Sigmoid colon (tissue), 7 donors: ENCODE results near the gene CTNS. TPM values are rescaled to one million over a fixed set of nuclear protein-coding genes. Genes with fewer than 3 reads are reported as not detected.

Experiments used
- DNase-seq: peaks from one replicate; pipeline ENCODE4 v3.0.0-alpha.2; 2019
- H3K27ac ChIP-seq, 4 donors: fragments of 200-600 bp; sonication (generic); one replicate each; pipeline ENCODE4 v1.5.1; 2016 to 2019; ENCODE audit warnings: mild to moderate bottlenecking in 1 of 4
- H3K27me3 ChIP-seq, 3 donors: fragments of 200-600 bp; sonication (generic); one replicate each; pipeline ENCODE4 v1.5.1; 2019; ENCODE audit warnings: mild to moderate bottlenecking in 1 of 3
- H3K36me3 ChIP-seq, 4 donors: fragments of 200-600 bp; sonication (generic); one replicate each; pipeline ENCODE4 v1.5.1; 2016 to 2019
- H3K4me1 ChIP-seq, 4 donors: fragments of 200-600 bp; sonication (generic); one replicate each; pipeline ENCODE4 v1.5.1; 2017 to 2019
- H3K4me3 ChIP-seq, 4 donors: fragments of 200-600 bp; sonication (generic); one replicate each; pipeline ENCODE4 v1.5.1; 2017 to 2019; ENCODE audit warnings: mild to moderate bottlenecking in 2 of 4, moderate library complexity in 1 of 4
- H3K9me3 ChIP-seq, 4 donors: fragments of 200-600 bp in 3 of 4; sonication (generic) in 3 of 4; one replicate each; pipeline versions ENCODE4 v1.5.1 to v1.6.1; 2013 to 2019
- CTCF ChIP-seq, 4 experiments: fragments of 450-650 bp in 3 of 4; fragments of 200-600 bp in 1 of 4; IDR thresholded peaks; one replicate each; pipeline ENCODE4 v1.5.1; 2016 to 2019; ENCODE audit warnings: antibody characterized with exemption in 4 of 4, mild to moderate bottlenecking in 3 of 4, moderate library complexity in 2 of 4
- EP300 ChIP-seq, 4 donors: sonication (generic); formaldehyde crosslinking; IDR thresholded peaks; one replicate each; pipeline ENCODE4 v1.6.1; 2017; ENCODE audit warnings: antibody characterized with exemption in 4 of 4
- POLR2A ChIP-seq, 2 donors: fragments of 450-650 bp; IDR thresholded peaks; one replicate each; pipeline ENCODE4 v1.6.1; 2016; ENCODE audit warnings: antibody characterized with exemption in 2 of 2, mild to moderate bottlenecking in 2 of 2, moderate library complexity in 2 of 2
- POLR2AphosphoS5 ChIP-seq, 4 donors: sonication (generic); formaldehyde crosslinking; IDR thresholded peaks; one replicate each; pipeline ENCODE4 v1.6.1; 2017; ENCODE audit warnings: antibody characterized with exemption in 4 of 4
- WGBS, 2 donors: extraction: QIAGEN DNeasy Blood & Tissue Kit; methylation state at CpG; one replicate each; pipeline ENCODE4 v1.1.7; 2013; 5-methylcytosine and 5-hydroxymethylcytosine counted together
- intact Hi-C: fragments of 100-400 bp; cut with DNase I; formaldehyde crosslinking; loops from one replicate; pipeline ENCODE4 v1.15.1; 2023
- polyA plus RNA-seq, 3 donors: library from polyadenylated mRNA; stranded (reverse); fragments of 200-250 nt; gene quantifications; one replicate each; pipeline ENCODE4 v1.2.3, GENCODE V29; 2013
- total RNA-seq, 4 donors: library from RNA; depleted of rRNA; stranded (reverse); fragments of >200 nt; gene quantifications; one replicate each; pipeline ENCODE4 v1.1.0, GENCODE V29; 2016
- donor health status: healthy with polysubstance abuse.
- donor health status: Bipolar disorder and iron deficiency.
- donor health status: healthy.

CTNS gene
- total and polyA plus RNA-seq, 7 donors, result 1.8 to 26.0 (median 13.3) TPM

GRCh38 chr17:3688027-3688553 is 51.5 kb downstream of the CTNS start:
- WGBS, 2 donors, result 43 to 58% methylated on average over 19 of the region's 19 CpGs
- H3K4me3 ChIP-seq, result no peak overlapping the region
- peaks cover 11 to 65% (median 55%) of the 10 kb centered on the region in 3 donors for H3K27me3 ChIP-seq

GRCh38 chr17:3688852-3689261 is 52.3 kb downstream of the CTNS start:
- no peak overlapping the region for H3K4me3 ChIP-seq
- H3K27ac ChIP-seq, result no peak overlapping the region
- H3K9me3 ChIP-seq, result no peaks in the 10 kb centered on the region
- no peak for DNase-seq
- intact Hi-C loops, result no loop called here
- 77 to 81% methylated on average over 14 of the region's 14 CpGs for WGBS, 2 donors
- TF ChIP-seq POLR2AphosphoS5 (IDR thresholded peaks at IDR 0.05) (no peak), POLR2A (IDR thresholded peaks at IDR 0.05) (no peak), EP300 (IDR thresholded peaks at IDR 0.05) (no peak), CTCF (IDR thresholded peaks at IDR 0.05) (no peak)
- H3K4me1 ChIP-seq, result no peaks in the 10 kb centered on the region
- no peaks in the 10 kb centered on the region for H3K36me3 ChIP-seq
- H3K27me3 ChIP-seq, result peaks cover 11 to 65% (median 59%) of the 10 kb centered on the region in 3 donors

More at GRCh38 chr17:3688027-3688553, 51.5 kb downstream of the CTNS start:
- Histone ChIP-seq H3K9me3 (no peaks in the 10 kb centered on the region), H3K36me3 (no peaks in the 10 kb centered on the region), H3K4me1 (no peaks in the 10 kb centered on the region), H3K27ac (no peak overlapping the region)
- intact Hi-C loops, result no loop called here
- no peak for TF ChIP-seq EP300 (IDR thresholded peaks at IDR 0.05)
- no peak for TF ChIP-seq POLR2AphosphoS5 (IDR thresholded peaks at IDR 0.05)
- TF ChIP-seq POLR2A (IDR thresholded peaks at IDR 0.05), result no peak
- TF ChIP-seq CTCF (IDR thresholded peaks at IDR 0.05), result no peak
- DNase-seq, result no peak

- H3K27me3 ChIP-seq, result peaks cover 8 to 65% (median 53%) of the 10 kb centered on the region in 3 donors
- intact Hi-C loops, result no loop called here
- no peak for DNase-seq
These were observed 52.9 kb downstream of the CTNS start for GRCh38 chr17:3689262-3690093.

GRCh38 chr17:3690094-3690715 is 53.6 kb downstream of the CTNS start:
- intact Hi-C loops, result no loop called here
- no peak for DNase-seq
- no peaks in the 10 kb centered on the region for H3K36me3 ChIP-seq
- peaks cover 0 to 4% (median 2%) of the 10 kb centered on the region in 4 donors for H3K4me1 ChIP-seq
- 76 to 82% methylated on average over 22 of the region's 22 CpGs for WGBS, 2 donors
- peaks cover 8 to 65% (median 56%) of the 10 kb centered on the region in 3 donors for H3K27me3 ChIP-seq
- no peak overlapping the region for H3K4me3 ChIP-seq
- no peak overlapping the region for H3K27ac ChIP-seq
- TF ChIP-seq POLR2AphosphoS5 (IDR thresholded peaks at IDR 0.05) (no peak), EP300 (IDR thresholded peaks at IDR 0.05) (no peak), POLR2A (IDR thresholded peaks at IDR 0.05) (no peak), CTCF (IDR thresholded peaks at IDR 0.05) (no peak)
- no peaks in the 10 kb centered on the region for H3K9me3 ChIP-seq

More at GRCh38 chr17:3689262-3690093, 52.9 kb downstream of the CTNS start:
- Histone ChIP-seq H3K9me3 (no peaks in the 10 kb centered on the region), H3K27ac (no peak overlapping the region), H3K4me1 (no peaks in the 10 kb centered on the region), H3K4me3 (no peak overlapping the region), H3K36me3 (no peaks in the 10 kb centered on the region)
- TF ChIP-seq EP300 (IDR thresholded peaks at IDR 0.05) (no peak), POLR2AphosphoS5 (IDR thresholded peaks at IDR 0.05) (no peak), CTCF (IDR thresholded peaks at IDR 0.05) (no peak), POLR2A (IDR thresholded peaks at IDR 0.05) (no peak)
- 79 to 87% methylated on average over 44 of the region's 44 CpGs for WGBS, 2 donors
